SK-N-SH (cell line): ENCODE results near the gene GAS7. TPM values are rescaled to one million over a fixed set of nuclear protein-coding genes. Genes with fewer than 3 reads are reported as not detected.

Source experiments
- CTCF ChIA-PET: fragments of 300-600, 350-600 bp; formaldehyde crosslinking; extraction: SDS; loops from one replicate; lab custom pipeline; 2021; lab: Yijun Ruan, JAX
- POLR2A ChIA-PET: fragments of 350-600 bp; sonication (Branson Sonifier 250); formaldehyde crosslinking; extraction: SDS; loops from one replicate; lab custom pipeline; 2020; ENCODE audit warnings: antibody characterized with exemption, inconsistent platforms; lab: Yijun Ruan, JAX
- DNase-seq: peaks from one replicate; pipeline ENCODE4 v3.0.0; 2012
- H2AFZ ChIP-seq: fragments of 200-600 bp; sonication (generic); 2 replicates; pipeline ENCODE4 v1.8.1; 2016; ENCODE audit warnings: antibody characterized with exemption, mild to moderate bottlenecking, low read depth
- H3F3A ChIP-seq: fragments of 200-600 bp; sonication (generic); replicated peaks from 2 replicates; pipeline ENCODE3; 2016; ENCODE audit warnings: antibody characterized with exemption, mild to moderate bottlenecking; ENCODE audit not compliant: insufficient read depth
- H3K27ac ChIP-seq, 2 experiments: fragments of 200-500 bp in 1 of 2; fragments of 200-600 bp in 1 of 2; sonication (Bioruptor generic) in 1 of 2; sonication (generic), shearing (Covaris generic) in 1 of 2; 2 replicates each; pipeline versions ENCODE4 v1.5.1 to v1.6.1; 2014 to 2016; ENCODE audit warnings: low read depth in 2 of 2, inconsistent platforms in 1 of 2, low read length in 1 of 2, mild to moderate bottlenecking in 1 of 2, mixed read lengths in 1 of 2
- H3K27me3 ChIP-seq: fragments of 200-600 bp; sonication (generic), shearing (Covaris generic); 2 replicates; pipeline ENCODE4 v1.6.1; 2016; ENCODE audit warnings: mixed run types; ENCODE audit not compliant: insufficient read depth
- H3K36me3 ChIP-seq, 2 experiments: fragments of 200-500 bp in 1 of 2; fragments of 200-600 bp in 1 of 2; sonication (Bioruptor generic) in 1 of 2; sonication (generic) in 1 of 2; replicated peaks in 1 of 2; 2 replicates each; pipeline versions ENCODE3 to v1.5.1; 2014 to 2016; ENCODE audit warnings: low read length in 1 of 2, mild to moderate bottlenecking in 1 of 2; ENCODE audit not compliant: insufficient read depth in 2 of 2, control insufficient read depth in 1 of 2
- H3K4me1 ChIP-seq, 2 experiments: fragments of 200-500 bp in 1 of 2; fragments of 200-600 bp in 1 of 2; sonication (Bioruptor generic) in 1 of 2; sonication (generic), shearing (Covaris generic) in 1 of 2; 2 replicates each; pipeline versions ENCODE4 v1.5.1 to v1.6.1; 2014 to 2016; ENCODE audit warnings: low read depth in 1 of 2, low read length in 1 of 2, mixed run types in 1 of 2; ENCODE audit not compliant: insufficient read depth in 2 of 2, control insufficient read depth in 1 of 2
- H3K4me2 ChIP-seq: fragments of 200-600 bp; sonication (generic), shearing (Covaris generic); 2 replicates; pipeline ENCODE4 v1.6.1; 2017; ENCODE audit warnings: mixed run types
- H3K4me3 ChIP-seq, 2 experiments: fragments of 200-500 bp in 1 of 2; fragments of 200-600 bp in 1 of 2; sonication (Bioruptor generic) in 1 of 2; sonication (generic), shearing (Covaris generic) in 1 of 2; 2 replicates each; pipeline versions ENCODE4 v1.5.1 to v1.8.1; 2014 to 2016; ENCODE audit warnings: low read depth in 2 of 2, inconsistent platforms in 1 of 2, low read length in 1 of 2, mild to moderate bottlenecking in 1 of 2, mixed read lengths in 1 of 2, moderate library complexity in 1 of 2
- H3K79me2 ChIP-seq: fragments of 200-600 bp; sonication (generic); 2 replicates; pipeline ENCODE4 v1.8.1; 2017; ENCODE audit warnings: mild to moderate bottlenecking; ENCODE audit not compliant: insufficient read depth
- H3K9ac ChIP-seq: fragments of 200-600 bp; sonication (generic); 2 replicates; pipeline ENCODE4 v1.6.1; 2017; ENCODE audit warnings: mixed run types
- H3K9me2 ChIP-seq: fragments of 200-600 bp; sonication (generic); 2 replicates; pipeline ENCODE4 v1.6.1; 2017; ENCODE audit warnings: mixed run types
- H3K9me3 ChIP-seq: fragments of 200-600 bp; sonication (generic); 2 replicates; pipeline ENCODE4 v1.6.1; 2017; ENCODE audit warnings: mixed run types, mild to moderate bottlenecking, moderate library complexity
- H4K20me1 ChIP-seq: fragments of 200-600 bp; sonication (generic); 2 replicates; pipeline ENCODE4 v1.6.1; 2017; ENCODE audit warnings: mild to moderate bottlenecking, mixed run types; ENCODE audit not compliant: insufficient read depth
- EP300 ChIP-seq, 2 experiments: IDR thresholded peaks; 2 replicates each; pipeline versions ENCODE4 v1.4.0 to v1.6.1; 2012; ENCODE audit warnings: borderline replicate concordance in 1 of 2, low read depth in 1 of 2, low read length in 1 of 2
- EZH2phosphoT487 ChIP-seq: fragments of 200-600 bp; sonication (generic); IDR thresholded peaks from 2 replicates; pipeline ENCODE4 v1.6.1; 2017; ENCODE audit warnings: low read depth, mixed run types, mild to moderate bottlenecking, antibody characterized with exemption, moderate library complexity, borderline replicate concordance
- FOSL2 ChIP-seq: IDR thresholded peaks from 2 replicates; pipeline ENCODE4 v1.4.0; 2012; ENCODE audit warnings: low read depth, mild to moderate bottlenecking, moderate library complexity, borderline replicate concordance
- FOXM1 ChIP-seq: IDR thresholded peaks from 2 replicates; pipeline ENCODE4 v1.4.0; 2012; ENCODE audit warnings: low read depth, mild to moderate bottlenecking
- JUND ChIP-seq: IDR thresholded peaks from 2 replicates; pipeline ENCODE4 v1.4.0; 2012
- MEF2A ChIP-seq: IDR thresholded peaks from 2 replicates; pipeline ENCODE4 v1.4.0; 2012; ENCODE audit warnings: low read depth, borderline replicate concordance
- MXI1 ChIP-seq: IDR thresholded peaks from 2 replicates; pipeline ENCODE4 v1.6.1; 2012; ENCODE audit warnings: mild to moderate bottlenecking, low read depth, low read length, improper control_type of control experiment
- NRF1 ChIP-seq: IDR thresholded peaks from 2 replicates; pipeline ENCODE4 v1.6.1; 2012; ENCODE audit warnings: low read depth, mild to moderate bottlenecking, low read length
- RAD21 ChIP-seq: IDR thresholded peaks from 2 replicates; pipeline ENCODE4 v1.6.1; 2012; ENCODE audit warnings: mild to moderate bottlenecking, low read length
- RCOR1 ChIP-seq: fragments of 150-350 bp; IDR thresholded peaks from 2 replicates; pipeline ENCODE4 v1.6.1; 2017; ENCODE audit warnings: antibody characterized with exemption, low read length
- SIN3A ChIP-seq: IDR thresholded peaks from 2 replicates; pipeline ENCODE4 v1.6.1; 2012; ENCODE audit warnings: low read depth, mild to moderate bottlenecking, low read length, moderate library complexity, borderline replicate concordance
- TCF12 ChIP-seq: IDR thresholded peaks from 2 replicates; pipeline ENCODE4 v1.4.0; 2012
- WGBS: methylation state at CpG from one replicate; pipeline ENCODE4 v1.1.6; 2017; ENCODE audit warnings: low lambda C conversion rate; 5-methylcytosine and 5-hydroxymethylcytosine counted together
- polyA plus RNA-seq, 3 experiments: library from polyadenylated mRNA; depleted of rRNA; stranded (reverse); fragments of >200 nt; gene quantifications; 2 replicates each; pipeline ENCODE4 v1.2.3, GENCODE V29; 2012
- TF ChIP-seq, protein P1 (sequence below): IDR thresholded peaks from 2 replicates; pipeline ENCODE4 v1.4.0; 2012; ENCODE audit warnings: low read depth, borderline replicate concordance
- TF ChIP-seq, protein P2 (sequence below): IDR thresholded peaks from 2 replicates; pipeline ENCODE4 v1.4.0; 2012; ENCODE audit warnings: low read depth
- TF ChIP-seq, protein P3 (sequence below): IDR thresholded peaks from 2 replicates; pipeline ENCODE4 v1.6.1; 2012; ENCODE audit warnings: mild to moderate bottlenecking, low read depth, low read length, moderate library complexity
- TF ChIP-seq, protein P4 (sequence below): fragments of 200-600 bp; sonication (generic); IDR thresholded peaks from 2 replicates; pipeline ENCODE4 v1.6.1; 2017; ENCODE audit warnings: antibody characterized with exemption, mild to moderate bottlenecking, moderate library complexity
- TF ChIP-seq, protein P5 (sequence below): IDR thresholded peaks from 2 replicates; pipeline ENCODE4 v1.4.0; 2012; ENCODE audit warnings: low read depth, borderline replicate concordance
- TF ChIP-seq, protein P6 (sequence below): IDR thresholded peaks from 2 replicates; pipeline ENCODE4; 2012

Gene GAS7
- polyA plus RNA-seq, 1 of the 3 experiments (the other 2 are of a cell fraction), result 0.12 TPM

DNA sequence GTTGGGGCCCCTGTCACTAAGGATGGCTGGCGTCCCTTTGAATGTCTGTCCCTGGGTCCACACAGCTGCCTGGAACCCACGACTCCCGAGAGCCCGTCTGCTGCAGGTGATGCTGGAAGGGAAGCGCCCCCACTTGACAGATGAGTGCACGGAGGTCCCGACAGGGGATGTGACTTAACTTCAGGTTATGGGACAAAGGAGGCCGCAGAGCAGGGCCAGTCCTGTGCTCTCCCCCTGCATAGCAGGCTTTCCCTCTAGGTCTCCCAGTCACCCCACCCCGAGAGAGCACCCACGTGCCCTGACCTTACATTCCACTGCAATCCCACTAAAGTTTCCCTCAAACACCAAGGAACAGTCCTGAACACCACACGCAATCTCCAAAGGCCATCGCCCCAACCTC is 287.3 kb downstream of the GAS7 start:
- H3K9me2 ChIP-seq, result no peaks in the 10 kb centered on the region
- no peak overlapping the region for H3K27ac ChIP-seq
- no peak overlapping the region for H3K4me2 ChIP-seq
- H3K36me3 ChIP-seq, result no peaks in the 10 kb centered on the region
- CTCF ChIA-PET, result interaction anchor here (1.3 kb wide), 1 partner anchor 13 kb away, joined by 3 read pairs; no protein-coding TSS in a partner anchor
- no peaks in the 10 kb centered on the region for H3K9me3 ChIP-seq
- no peak overlapping the region for H3K9ac ChIP-seq
- TF ChIP-seq RAD21 (no peak), TCF12 (no peak), JUND (no peak), EZH2phosphoT487 (no peak), FOXM1 (no peak), MEF2A (no peak)
- TF ChIP-seq, protein P1, sequence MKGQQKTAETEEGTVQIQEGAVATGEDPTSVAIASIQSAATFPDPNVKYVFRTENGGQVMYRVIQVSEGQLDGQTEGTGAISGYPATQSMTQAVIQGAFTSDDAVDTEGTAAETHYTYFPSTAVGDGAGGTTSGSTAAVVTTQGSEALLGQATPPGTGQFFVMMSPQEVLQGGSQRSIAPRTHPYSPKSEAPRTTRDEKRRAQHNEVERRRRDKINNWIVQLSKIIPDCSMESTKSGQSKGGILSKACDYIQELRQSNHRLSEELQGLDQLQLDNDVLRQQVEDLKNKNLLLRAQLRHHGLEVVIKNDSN, result no peak
- TF ChIP-seq, protein P2, sequence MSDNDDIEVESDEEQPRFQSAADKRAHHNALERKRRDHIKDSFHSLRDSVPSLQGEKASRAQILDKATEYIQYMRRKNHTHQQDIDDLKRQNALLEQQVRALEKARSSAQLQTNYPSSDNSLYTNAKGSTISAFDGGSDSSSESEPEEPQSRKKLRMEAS, result no peak
- TF ChIP-seq, protein P3, sequence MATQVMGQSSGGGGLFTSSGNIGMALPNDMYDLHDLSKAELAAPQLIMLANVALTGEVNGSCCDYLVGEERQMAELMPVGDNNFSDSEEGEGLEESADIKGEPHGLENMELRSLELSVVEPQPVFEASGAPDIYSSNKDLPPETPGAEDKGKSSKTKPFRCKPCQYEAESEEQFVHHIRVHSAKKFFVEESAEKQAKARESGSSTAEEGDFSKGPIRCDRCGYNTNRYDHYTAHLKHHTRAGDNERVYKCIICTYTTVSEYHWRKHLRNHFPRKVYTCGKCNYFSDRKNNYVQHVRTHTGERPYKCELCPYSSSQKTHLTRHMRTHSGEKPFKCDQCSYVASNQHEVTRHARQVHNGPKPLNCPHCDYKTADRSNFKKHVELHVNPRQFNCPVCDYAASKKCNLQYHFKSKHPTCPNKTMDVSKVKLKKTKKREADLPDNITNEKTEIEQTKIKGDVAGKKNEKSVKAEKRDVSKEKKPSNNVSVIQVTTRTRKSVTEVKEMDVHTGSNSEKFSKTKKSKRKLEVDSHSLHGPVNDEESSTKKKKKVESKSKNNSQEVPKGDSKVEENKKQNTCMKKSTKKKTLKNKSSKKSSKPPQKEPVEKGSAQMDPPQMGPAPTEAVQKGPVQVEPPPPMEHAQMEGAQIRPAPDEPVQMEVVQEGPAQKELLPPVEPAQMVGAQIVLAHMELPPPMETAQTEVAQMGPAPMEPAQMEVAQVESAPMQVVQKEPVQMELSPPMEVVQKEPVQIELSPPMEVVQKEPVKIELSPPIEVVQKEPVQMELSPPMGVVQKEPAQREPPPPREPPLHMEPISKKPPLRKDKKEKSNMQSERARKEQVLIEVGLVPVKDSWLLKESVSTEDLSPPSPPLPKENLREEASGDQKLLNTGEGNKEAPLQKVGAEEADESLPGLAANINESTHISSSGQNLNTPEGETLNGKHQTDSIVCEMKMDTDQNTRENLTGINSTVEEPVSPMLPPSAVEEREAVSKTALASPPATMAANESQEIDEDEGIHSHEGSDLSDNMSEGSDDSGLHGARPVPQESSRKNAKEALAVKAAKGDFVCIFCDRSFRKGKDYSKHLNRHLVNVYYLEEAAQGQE, result no peak
- TF ChIP-seq, protein P4, sequence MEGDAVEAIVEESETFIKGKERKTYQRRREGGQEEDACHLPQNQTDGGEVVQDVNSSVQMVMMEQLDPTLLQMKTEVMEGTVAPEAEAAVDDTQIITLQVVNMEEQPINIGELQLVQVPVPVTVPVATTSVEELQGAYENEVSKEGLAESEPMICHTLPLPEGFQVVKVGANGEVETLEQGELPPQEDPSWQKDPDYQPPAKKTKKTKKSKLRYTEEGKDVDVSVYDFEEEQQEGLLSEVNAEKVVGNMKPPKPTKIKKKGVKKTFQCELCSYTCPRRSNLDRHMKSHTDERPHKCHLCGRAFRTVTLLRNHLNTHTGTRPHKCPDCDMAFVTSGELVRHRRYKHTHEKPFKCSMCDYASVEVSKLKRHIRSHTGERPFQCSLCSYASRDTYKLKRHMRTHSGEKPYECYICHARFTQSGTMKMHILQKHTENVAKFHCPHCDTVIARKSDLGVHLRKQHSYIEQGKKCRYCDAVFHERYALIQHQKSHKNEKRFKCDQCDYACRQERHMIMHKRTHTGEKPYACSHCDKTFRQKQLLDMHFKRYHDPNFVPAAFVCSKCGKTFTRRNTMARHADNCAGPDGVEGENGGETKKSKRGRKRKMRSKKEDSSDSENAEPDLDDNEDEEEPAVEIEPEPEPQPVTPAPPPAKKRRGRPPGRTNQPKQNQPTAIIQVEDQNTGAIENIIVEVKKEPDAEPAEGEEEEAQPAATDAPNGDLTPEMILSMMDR, result no peak
- TF ChIP-seq, all 33 proteins: peak for 0
- no peak overlapping the region for H2AFZ ChIP-seq
- no peaks in the 10 kb centered on the region for H4K20me1 ChIP-seq
- POLR2A ChIA-PET, result no interaction called here
- no peak for DNase-seq
- 7% methylated on average over 7 of the region's 12 CpGs for WGBS
- no peaks in the 10 kb centered on the region for H3K79me2 ChIP-seq
- H3K4me3 ChIP-seq, result no peak overlapping the region
- H3K27me3 ChIP-seq, result peaks cover 22% of the 10 kb centered on the region; the same call in 1 of the 2 replicates
- H3K4me1 ChIP-seq, result no peaks in the 10 kb centered on the region
- H3F3A ChIP-seq, result no peaks in the 10 kb centered on the region

DNA sequence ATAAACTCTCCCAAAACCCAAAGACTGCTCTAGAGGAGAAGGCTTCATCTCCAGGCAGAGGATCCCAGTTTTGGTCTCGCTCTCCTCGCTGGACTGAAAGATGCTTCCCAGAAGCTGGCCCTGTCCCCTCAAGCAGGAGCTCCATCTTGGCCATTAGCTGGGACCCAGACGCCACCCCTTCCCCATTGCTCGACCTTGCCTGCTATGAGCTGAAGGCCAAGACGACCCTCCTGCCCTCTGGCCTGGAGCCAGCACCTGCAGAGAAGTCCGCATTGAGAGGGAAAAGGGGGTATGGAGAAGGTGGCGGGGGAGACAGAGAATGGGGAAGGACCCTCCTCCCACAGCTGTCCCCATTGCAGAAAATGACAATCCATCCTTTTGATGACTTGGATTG is 289.8 kb downstream of the GAS7 start:
- WGBS, result 29% methylated on average over 5 of the region's 7 CpGs
- Histone ChIP-seq H3K36me3 (no peaks in the 10 kb centered on the region), H3F3A (no peaks in the 10 kb centered on the region), H3K79me2 (no peaks in the 10 kb centered on the region), H3K4me2 (no peak overlapping the region), H3K9me2 (no peaks in the 10 kb centered on the region), H3K9me3 (no peaks in the 10 kb centered on the region), H4K20me1 (no peaks in the 10 kb centered on the region), H3K27me3 (peaks cover 15% of the 10 kb centered on the region; the same call in 1 of the 2 replicates), H3K27ac (no peak overlapping the region), H3K9ac (no peak overlapping the region), H3K4me1 (no peaks in the 10 kb centered on the region), H3K4me3 (no peak overlapping the region), H2AFZ (no peak overlapping the region)
- CTCF ChIA-PET, result interaction anchor here (1.2 kb wide), 1 partner anchor 16 kb away, joined by 7 read pairs; no protein-coding TSS in a partner anchor
- TF ChIP-seq, protein P5, sequence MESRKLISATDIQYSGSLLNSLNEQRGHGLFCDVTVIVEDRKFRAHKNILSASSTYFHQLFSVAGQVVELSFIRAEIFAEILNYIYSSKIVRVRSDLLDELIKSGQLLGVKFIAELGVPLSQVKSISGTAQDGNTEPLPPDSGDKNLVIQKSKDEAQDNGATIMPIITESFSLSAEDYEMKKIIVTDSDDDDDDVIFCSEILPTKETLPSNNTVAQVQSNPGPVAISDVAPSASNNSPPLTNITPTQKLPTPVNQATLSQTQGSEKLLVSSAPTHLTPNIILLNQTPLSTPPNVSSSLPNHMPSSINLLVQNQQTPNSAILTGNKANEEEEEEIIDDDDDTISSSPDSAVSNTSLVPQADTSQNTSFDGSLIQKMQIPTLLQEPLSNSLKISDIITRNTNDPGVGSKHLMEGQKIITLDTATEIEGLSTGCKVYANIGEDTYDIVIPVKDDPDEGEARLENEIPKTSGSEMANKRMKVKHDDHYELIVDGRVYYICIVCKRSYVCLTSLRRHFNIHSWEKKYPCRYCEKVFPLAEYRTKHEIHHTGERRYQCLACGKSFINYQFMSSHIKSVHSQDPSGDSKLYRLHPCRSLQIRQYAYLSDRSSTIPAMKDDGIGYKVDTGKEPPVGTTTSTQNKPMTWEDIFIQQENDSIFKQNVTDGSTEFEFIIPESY, result no peak
- TF ChIP-seq NRF1, result no peak
- no peak for TF ChIP-seq MXI1
- TF ChIP-seq, protein P6, sequence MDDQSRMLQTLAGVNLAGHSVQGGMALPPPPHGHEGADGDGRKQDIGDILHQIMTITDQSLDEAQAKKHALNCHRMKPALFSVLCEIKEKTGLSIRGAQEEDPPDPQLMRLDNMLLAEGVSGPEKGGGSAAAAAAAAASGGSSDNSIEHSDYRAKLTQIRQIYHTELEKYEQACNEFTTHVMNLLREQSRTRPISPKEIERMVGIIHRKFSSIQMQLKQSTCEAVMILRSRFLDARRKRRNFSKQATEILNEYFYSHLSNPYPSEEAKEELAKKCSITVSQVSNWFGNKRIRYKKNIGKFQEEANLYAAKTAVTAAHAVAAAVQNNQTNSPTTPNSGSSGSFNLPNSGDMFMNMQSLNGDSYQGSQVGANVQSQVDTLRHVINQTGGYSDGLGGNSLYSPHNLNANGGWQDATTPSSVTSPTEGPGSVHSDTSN, result no peak
- no peak for TF ChIP-seq RCOR1
- no peak for TF ChIP-seq FOSL2
- no peak for TF ChIP-seq RAD21
- no peak for TF ChIP-seq JUND
- no peak for TF ChIP-seq EP300 (IDR thresholded peaks at IDR 0.05; ENCODE audit: borderline replicate concordance in 1 of 2, low read depth in 1 of 2, low read length in 1 of 2)
- TF ChIP-seq SIN3A, result no peak
- POLR2A ChIA-PET, result no interaction called here
- DNase-seq, result no peak
